ENCODE results near the gene UAP1L1. TPM values are rescaled to one million over a fixed set of nuclear protein-coding genes. Genes with fewer than 3 reads are reported as not detected.

UAP1L1 gene
- total and polyA plus RNA-seq, 12 donors: 0.28 to 68.7 (median 15.1) TPM

DNA sequence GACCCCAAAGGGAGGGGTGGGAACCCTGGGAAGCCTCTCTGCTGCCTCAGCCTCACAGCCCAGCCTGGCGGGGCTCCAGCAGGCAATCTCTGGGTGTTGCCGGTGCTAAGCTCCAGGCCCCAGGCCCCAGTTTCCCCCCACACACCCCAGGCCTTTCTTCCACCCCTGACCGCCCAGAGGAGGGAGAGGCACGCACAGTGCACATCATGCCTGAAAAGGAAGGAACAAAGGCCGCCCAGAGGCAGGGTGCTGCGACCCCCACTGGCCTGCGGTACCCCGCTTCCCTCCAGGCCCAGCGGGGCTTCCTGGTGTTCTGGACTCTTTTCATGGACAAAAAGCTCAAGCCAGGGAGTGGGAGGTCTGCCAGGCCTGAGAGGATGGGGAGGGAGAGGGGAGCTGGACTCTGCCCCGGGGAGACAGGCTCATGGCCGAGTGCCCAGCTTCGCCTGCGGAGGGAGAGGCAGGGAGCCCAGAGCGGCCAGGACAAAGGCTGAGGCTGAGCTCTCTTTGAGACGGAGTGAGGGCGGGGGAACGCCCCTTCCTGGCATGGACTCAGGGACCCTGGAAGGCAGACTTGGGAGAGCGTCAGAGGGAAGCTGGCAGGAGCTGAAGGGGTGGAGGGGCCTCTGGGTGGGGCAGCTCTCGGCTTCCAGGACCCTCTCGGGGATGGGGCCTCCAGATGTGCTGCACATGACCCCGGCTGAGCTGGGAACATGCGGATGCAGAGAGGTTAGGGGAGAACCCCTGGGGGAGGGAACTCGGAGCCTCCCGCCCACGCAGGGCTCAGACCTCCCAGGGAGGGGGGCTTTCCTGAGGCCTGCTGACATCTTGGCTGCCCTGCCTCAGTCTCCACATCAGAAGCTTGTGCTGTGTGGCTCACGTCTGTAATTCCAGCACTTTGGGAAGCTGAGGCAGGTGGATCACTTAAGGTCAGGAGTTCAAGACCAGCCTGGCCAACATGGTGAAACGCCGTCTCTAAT, 21.6 kb upstream of the UAP1L1 start:
- intact Hi-C loops (cut with DNase I): no loop called here
- Histone ChIP-seq H3K4me3 (no peak overlapping the region), H3K27me3 (peaks cover 37% of the 10 kb centered on the region), H3K9me3 (replicated peaks in 1 of 3) (no peaks in the 10 kb centered on the region), H3K4me1 (replicated peaks in 1 of 2) (peaks cover 0 to 21% of the 10 kb centered on the region in 2 donors), H3K27ac (peak overlapping the region in 1 of 5 donors; percentile 29), H3K36me3 (replicated peaks in 1 of 2) (no peaks in the 10 kb centered on the region)
- TF ChIP-seq, protein P1, sequence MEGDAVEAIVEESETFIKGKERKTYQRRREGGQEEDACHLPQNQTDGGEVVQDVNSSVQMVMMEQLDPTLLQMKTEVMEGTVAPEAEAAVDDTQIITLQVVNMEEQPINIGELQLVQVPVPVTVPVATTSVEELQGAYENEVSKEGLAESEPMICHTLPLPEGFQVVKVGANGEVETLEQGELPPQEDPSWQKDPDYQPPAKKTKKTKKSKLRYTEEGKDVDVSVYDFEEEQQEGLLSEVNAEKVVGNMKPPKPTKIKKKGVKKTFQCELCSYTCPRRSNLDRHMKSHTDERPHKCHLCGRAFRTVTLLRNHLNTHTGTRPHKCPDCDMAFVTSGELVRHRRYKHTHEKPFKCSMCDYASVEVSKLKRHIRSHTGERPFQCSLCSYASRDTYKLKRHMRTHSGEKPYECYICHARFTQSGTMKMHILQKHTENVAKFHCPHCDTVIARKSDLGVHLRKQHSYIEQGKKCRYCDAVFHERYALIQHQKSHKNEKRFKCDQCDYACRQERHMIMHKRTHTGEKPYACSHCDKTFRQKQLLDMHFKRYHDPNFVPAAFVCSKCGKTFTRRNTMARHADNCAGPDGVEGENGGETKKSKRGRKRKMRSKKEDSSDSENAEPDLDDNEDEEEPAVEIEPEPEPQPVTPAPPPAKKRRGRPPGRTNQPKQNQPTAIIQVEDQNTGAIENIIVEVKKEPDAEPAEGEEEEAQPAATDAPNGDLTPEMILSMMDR (IDR thresholded peaks at IDR 0.05): no peak
- TF ChIP-seq POLR2A (IDR thresholded peaks at IDR 0.05): no peak
- peak; percentile 76 to 85 (median 80) for DNase-seq
- WGBS, 4 donors: 32 to 49% (median 35%) methylated on average over 16 to 28 of the region's 28 CpGs

GRCh38 chr9:137056739-137057415, 20.4 kb upstream of the UAP1L1 start:
- H3K4me1 ChIP-seq (replicated peaks in 1 of 2): peaks cover 0 to 21% of the 10 kb centered on the region in 2 donors
- peaks cover 25% of the 10 kb centered on the region for H3K27me3 ChIP-seq
- no peak for DNase-seq
- no peaks in the 10 kb centered on the region for H3K36me3 ChIP-seq (replicated peaks in 1 of 2)
- H3K9me3 ChIP-seq (replicated peaks in 1 of 3): no peaks in the 10 kb centered on the region
- WGBS, 4 donors: 71 to 81% (median 79%) methylated on average over 16 to 17 of the region's 17 CpGs
- no peak overlapping the region for H3K4me3 ChIP-seq
- H3K27ac ChIP-seq: no peak overlapping the region
- TF ChIP-seq, protein P1 (IDR thresholded peaks at IDR 0.05): no peak
- TF ChIP-seq POLR2A (IDR thresholded peaks at IDR 0.05): no peak
- intact Hi-C loops (cut with DNase I): no loop called here

DNA sequence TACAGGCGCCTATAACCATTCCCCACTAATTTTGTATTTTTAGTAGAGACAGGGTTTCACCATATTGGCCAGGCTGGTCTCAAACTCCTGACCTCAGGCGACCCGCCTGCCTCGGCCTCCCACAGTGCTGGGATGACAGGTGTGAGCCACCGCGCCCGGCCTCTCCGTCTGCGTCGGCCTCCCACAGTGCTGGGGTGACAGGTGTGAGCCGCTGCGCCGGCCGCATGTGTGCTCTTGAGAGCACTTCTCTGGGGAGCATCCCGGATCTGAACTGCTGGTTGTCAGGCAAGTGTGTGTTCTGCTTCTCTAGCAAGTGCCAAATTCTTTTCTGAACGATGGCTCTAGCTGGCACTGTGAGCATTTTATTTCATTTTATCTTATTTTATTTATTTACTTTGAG, 19.8 kb upstream of the UAP1L1 start:
- peaks cover 0 to 21% of the 10 kb centered on the region in 2 donors for H3K4me1 ChIP-seq (replicated peaks in 1 of 2)
- peaks cover 20% of the 10 kb centered on the region for H3K27me3 ChIP-seq
- DNase-seq: no peak
- H3K27ac ChIP-seq: no peak overlapping the region
- H3K4me3 ChIP-seq: no peak overlapping the region
- no peaks in the 10 kb centered on the region for H3K9me3 ChIP-seq (replicated peaks in 1 of 3)
- intact Hi-C loops (cut with DNase I): no loop called here
- no peaks in the 10 kb centered on the region for H3K36me3 ChIP-seq (replicated peaks in 1 of 2)
- 64 to 90% (median 77%) methylated on average over 16 of the region's 16 CpGs for WGBS, 4 donors
- TF ChIP-seq, protein P1 (IDR thresholded peaks at IDR 0.05): no peak
- no peak for TF ChIP-seq POLR2A (IDR thresholded peaks at IDR 0.05)

DNA sequence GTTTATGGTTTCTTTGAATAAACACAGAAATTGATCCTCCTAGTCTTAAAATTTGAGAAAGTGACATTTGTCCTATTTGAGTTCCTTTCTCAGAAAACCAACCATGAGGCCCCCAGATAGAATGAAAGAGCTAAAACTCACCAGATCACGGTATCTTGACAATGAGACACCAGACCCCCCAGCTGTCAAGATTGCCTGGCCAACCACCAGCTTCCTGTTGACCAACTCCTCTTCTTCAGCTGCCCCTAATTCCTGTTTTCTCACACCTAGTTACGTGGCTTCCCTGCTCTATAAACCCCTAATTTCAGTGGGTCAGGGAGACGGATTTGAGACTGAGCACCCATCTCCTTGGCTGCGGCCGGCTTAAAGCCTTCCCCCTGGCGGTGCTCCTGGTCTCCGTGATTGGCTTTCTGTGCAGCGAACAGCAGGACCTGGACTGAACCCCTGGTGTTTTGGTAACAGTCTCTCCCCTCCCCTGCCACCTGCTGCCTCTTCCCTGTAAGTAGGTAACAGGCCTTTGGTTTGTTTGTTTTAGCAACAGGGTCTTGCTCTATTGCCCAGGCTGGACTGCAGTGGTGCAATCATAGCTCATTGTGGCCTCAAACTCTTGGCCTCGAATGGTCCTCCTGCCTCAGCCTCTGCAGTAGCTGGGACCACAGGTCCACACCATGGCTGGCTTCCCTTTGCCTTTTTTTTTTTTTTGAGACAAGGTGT, 18.6 kb upstream of the UAP1L1 start:
- Histone ChIP-seq H3K27me3 (peaks cover 9% of the 10 kb centered on the region), H3K4me1 (replicated peaks in 1 of 2) (peaks cover 0 to 17% of the 10 kb centered on the region in 2 donors), H3K36me3 (replicated peaks in 1 of 2) (no peaks in the 10 kb centered on the region), H3K4me3 (no peak overlapping the region), H3K27ac (no peak overlapping the region), H3K9me3 (replicated peaks in 1 of 3) (no peaks in the 10 kb centered on the region)
- DNase-seq: no peak
- intact Hi-C loops (cut with DNase I): no loop called here
- TF ChIP-seq, protein P1 (IDR thresholded peaks at IDR 0.05): no peak
- no peak for TF ChIP-seq POLR2A (IDR thresholded peaks at IDR 0.05)
- WGBS, 4 donors: 84 to 86% (median 85%) methylated on average over 9 of the region's 9 CpGs
